CD4-positive, alpha-beta T cell treated with Interleukin-4 for 4 hours (primary cell): ENCODE data around the gene CACUL1.

Source experiments
- DNase-seq: peaks from one replicate; pipeline ENCODE4 v3.0.0-alpha.2; 2020

Gene CACUL1

DNA sequence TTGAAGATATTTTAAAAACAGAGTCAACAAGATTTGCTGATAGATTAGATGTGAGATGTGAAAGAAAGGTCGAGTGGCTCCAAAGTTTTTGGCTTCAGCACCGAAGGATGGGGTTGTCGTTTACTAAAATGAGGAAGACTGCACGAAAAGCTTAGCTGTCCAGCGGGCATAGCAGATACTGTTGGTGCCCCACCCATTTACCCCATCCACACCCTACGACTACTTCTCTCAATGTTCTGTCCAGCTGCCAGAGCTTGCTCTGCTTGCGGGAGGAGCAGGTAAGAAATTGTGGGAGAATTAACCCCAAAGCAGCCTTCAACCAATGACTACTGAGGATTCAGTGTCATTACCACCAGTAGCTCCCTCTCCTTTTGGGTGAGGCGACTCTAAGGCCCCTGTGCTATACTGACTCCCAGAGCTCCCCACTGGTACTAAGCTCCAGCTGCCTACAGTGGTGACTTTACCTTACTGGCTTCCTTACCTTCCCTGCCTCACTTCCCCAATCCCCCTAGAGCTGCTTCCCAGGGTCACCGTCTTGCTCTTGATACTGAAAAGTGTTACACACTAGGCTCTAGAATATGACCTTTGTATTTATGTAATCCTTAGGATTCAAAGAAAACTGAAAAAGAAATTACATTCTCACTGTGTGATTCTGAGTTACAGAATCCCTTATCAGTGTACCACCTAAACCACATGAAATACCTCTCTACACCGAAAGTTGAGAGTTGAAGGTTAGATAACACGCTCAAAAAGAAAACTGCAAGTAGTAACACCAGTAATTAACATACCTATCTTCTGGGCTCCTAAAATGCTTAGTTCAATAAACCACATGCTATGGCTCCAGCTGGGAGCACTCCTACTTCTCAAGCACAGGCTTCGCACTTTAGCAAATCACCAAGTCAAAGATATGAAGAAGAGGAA, 22.3 kb downstream of the CACUL1 start:
- DNase-seq, result no peak

- no peak for DNase-seq
Measured at GRCh38 chr10:118730756-118731456, 23.9 kb downstream of the CACUL1 start.

DNA sequence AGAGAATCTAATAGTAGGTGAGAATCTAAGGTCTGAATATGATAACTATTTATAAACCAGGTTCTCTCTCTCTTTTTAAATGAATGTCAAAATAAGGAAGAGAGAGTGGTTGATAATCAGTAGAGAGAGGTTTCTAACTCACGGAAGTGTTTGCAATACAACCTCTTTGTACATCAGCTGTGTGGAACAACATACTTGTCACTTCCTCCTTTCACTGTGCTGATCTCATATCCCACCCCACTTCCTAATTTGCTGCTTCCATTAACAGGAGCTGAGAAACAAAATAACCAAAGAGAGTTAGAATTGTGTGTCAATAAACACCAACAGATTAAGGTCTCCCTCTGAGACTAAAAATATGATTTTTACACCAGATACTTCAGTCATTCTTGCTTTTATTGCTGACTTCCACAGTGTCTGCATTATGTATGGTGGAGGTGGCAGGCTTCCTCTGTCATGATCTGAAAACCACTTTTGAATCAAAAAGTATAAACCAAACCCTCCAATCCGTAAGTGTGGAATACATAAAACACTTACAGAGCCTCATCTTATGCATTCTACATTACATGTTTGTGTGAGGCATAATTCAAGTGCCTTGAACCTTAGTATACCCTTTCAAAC, 25.0 kb downstream of the CACUL1 start:
- peak; percentile 46 for DNase-seq

DNA sequence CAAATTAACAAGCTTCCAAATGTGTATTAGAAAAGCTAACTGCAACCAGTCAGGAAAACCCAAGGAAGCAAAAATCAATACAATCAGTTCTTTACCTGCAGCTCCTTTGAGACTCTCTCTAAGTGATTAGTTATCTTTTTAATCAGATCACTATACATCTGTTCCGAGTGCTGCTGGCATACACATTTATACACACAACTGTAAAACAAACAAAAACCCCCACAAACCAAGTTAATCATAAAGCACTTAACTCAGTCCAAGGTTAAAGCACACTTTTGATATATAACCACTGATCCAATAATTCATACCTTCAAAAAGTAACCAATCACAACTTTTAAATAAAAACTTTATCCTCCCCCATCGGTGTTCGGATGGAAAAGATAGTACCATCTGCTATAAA, 25.6 kb downstream of the CACUL1 start:
- no peak for DNase-seq

- DNase-seq, result no peak
Measured at GRCh38 chr10:118725886-118726500, 28.8 kb downstream of the CACUL1 start.

DNA sequence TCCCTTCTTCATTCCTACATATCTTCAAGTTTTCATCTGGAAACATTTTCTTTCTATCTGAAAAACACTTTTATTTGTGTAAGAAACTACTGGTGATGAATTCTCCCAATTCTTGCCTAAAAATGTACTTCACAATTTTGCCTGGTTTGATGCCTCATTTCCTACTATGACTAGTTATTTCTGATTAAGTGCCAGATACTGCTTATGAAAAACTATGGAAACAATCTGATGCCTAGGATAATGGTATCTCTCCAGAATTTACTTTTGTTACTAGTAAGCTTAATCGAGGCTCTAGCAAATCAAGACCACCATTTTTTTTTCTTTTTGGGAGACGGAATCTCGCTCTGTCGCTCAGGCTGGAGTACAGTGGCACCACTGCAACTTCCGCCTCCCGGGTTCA, 31.3 kb downstream of the CACUL1 start:
- no peak for DNase-seq

- DNase-seq, result no peak
Measured at GRCh38 chr10:118721539-118721876, 33.3 kb downstream of the CACUL1 start.

GRCh38 chr10:118720685-118721538, 33.9 kb downstream of the CACUL1 start:
- peak; percentile 75 for DNase-seq

- DNase-seq, result no peak
Measured at GRCh38 chr10:118714366-118714765, 40.4 kb downstream of the CACUL1 start.

DNA sequence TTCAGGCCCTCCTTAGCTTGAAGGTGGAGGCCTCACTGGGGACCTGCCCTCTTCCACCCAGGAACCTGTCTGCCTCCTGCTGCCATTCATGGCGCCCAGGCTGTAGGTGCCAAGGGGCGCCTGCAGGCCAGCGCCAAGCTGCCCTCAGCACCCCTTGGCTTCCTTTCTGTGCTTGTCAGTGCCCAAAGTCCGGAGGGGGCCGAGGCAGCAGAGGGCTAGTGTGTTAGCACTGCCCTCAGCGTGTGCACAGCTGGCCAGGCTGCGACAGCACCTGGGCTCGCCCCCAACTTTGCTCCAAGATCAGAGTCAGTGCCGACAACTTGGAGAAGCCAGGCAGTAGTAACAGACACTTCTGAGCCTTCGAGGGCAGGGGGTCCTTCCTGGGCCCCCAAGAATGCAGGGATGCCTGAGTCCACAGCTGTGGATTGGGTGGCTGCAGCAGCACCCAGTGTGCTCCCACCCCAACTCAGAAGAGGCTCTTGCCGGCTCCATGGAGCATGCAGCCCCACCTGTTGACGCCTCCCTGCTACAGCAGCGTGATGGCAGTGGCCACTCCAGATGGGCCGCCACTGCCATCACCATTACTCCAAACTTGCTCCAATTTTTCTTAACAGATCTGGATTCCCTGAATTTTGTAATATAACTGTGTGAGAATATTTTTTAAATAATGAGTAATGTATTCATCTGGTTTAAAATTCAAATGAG, 41.7 kb downstream of the CACUL1 start:
- no peak for DNase-seq

- no peak for DNase-seq
Measured at GRCh38 chr10:118712080-118712479, 42.7 kb downstream of the CACUL1 start.

DNA sequence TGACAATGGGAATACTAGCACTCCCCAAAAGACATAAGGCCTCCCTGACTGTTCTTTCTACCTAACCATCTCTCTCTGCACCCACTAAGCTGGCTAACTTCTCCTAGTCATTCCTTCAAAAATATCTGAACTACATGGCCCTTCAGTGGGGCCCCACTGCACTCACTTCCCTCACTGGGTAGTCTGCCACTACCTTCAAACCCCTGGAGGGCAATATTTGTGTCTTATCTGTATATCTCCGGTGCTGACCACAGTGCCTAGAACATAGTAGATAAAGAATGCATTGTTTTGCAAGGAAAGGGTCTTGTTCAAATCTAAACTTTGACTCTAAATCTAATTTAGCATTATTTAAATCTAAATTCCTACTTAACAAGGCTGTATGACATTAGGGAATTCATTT, 44.3 kb downstream of the CACUL1 start:
- no peak for DNase-seq

DNA sequence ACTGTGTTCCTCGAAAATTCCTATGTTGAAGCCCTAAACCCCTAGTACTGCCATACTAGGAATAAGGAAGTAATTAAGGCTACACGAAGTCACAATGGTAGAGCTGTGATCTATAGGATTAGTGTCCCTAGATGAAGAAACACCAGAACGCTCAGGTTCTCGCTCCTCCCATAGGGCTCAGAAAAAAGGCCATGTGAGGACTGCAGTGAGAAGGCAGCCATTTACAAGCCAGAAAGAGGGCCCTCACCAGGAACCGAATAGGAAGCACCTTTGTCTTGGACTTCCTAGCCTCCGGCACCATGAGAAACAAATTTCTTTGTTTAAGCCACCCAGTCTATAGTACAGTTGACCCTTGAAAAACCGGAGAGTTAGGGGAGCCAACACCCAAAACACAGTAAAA, 46.2 kb downstream of the CACUL1 start:
- no peak for DNase-seq

DNA sequence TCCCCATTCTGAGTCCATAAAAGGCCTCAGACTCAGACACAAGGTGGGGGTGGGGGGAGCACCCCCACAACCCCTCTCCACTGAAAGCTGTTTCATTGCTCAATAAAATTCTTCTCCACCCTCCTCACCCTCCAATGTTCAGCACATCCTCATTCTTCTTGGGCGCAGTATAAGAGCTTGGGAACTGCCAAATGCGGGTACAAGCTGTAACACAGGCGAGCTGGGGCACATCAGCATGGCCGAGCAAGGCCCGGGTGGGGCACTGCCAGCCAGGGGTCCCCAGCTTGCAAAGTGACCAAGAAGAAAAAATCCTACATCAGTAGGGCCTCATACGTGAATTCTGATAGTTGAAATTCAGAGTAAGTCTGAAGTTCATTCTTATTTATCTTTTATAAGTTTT, 50.1 kb downstream of the CACUL1 start:
- DNase-seq, result no peak

GRCh38 chr10:118701529-118702323, 53.0 kb downstream of the CACUL1 start:
- DNase-seq, result no peak

DNA sequence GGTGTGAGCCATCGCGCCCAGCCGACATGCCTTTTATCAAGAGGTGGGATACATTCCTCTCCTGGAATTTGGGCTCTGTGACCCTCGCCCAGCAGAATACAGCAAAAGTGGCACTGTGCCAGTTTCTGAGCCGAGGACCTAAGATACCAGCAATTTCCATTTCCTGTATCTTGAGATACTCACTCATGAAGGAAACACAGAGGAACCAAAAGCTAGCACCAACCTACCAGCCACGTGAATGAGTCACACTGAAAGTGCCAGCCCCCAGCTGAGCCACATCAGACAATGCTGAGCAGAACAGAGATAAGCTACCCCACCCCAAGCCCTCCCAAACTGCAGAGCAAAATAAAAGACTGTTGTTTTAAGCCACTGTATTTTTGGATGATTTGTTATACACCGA, 56.3 kb downstream of the CACUL1 start:
- DNase-seq, result peak; percentile 93

DNA sequence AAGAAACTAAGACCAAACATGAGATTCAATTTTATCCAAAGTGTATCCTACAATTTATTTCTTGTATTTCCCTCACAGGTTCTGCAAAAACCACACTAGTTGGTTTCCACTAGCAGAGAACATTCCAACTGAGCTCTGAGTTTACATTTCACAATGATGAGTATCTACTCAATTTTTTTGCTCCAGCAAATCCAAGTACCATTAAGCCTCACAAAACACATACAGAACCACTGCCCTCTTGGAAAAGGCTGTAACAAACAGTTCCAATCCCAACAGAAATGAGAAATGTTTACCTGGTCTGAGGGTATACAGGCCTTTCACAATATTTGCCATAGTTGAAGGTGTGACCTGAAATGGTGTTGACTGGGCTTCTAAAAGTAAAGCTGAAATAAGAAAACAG, 59.9 kb downstream of the CACUL1 start:
- DNase-seq, result no peak

DNA sequence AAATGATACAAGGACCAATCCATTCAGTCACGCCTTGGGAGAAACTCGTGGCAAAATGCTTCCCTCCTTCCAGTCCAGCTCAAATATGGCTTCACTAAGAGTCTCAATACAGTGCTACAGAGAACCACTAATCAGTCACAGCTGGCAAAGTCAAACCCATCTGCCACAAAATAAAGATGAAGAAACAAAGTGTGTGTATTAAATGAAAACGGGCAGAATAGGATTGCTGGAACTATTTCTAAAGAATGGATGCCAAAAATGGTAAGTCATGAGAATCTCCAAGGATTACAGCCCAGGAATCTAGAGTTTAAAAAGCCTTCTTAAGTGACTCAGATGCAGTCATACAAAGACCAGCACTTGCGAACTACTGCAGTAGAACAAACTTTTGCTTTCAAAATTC, 61.9 kb downstream of the CACUL1 start:
- DNase-seq, result no peak

GRCh38 chr10:118689070-118689858, 65.5 kb downstream of the CACUL1 start:
- DNase-seq, result no peak

DNA sequence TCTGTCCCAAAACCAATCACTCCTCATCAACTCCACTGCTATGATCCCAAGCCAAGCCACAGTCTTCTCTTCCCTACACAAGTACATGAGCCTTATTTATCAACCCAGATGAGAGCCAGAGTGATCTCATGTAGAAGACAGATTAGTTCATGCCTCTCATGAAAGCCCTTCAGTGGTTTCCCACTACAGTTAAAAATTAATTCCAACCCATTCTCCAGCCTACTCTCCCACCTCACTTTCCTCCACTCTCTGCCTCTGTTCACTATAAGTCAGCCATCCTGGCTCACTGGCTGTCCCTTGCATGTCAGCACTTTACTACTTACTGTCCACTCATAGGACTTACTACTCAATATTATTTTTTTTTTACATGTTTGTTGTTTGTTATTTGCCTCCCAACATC, 67.3 kb downstream of the CACUL1 start:
- DNase-seq, result no peak
